ENCODE data around the gene SLC7A9.

- TF ChIP-seq CTCF (conservative IDR thresholded peaks at IDR 0.05; ENCODE audit: low read depth in 2 of 2) (no peak), EZH2 (IDR thresholded peaks at IDR 0.05; ENCODE audit: low read depth, unreplicated experiment) (no peak), REST (IDR thresholded peaks at IDR 0.05; ENCODE audit: unreplicated experiment) (no peak), POLR2AphosphoS5 (IDR thresholded peaks at IDR 0.05; ENCODE audit: low read depth) (no peak), ZNF114 (CRISPR knock-in tag; IDR thresholded peaks at IDR 0.05) (no peak), NANOG (IDR thresholded peaks at IDR 0.05; ENCODE audit: borderline replicate concordance) (no peak), CREB1 (CRISPR knock-in tag; IDR thresholded peaks at IDR 0.05; ENCODE audit: low read depth) (no peak), EZH2phosphoT487 (IDR thresholded peaks at IDR 0.05; ENCODE audit: unreplicated experiment) (no peak), JUNB (IDR thresholded peaks at IDR 0.05; ENCODE audit: unreplicated experiment) (no peak), ETS1 (IDR thresholded peaks at IDR 0.05) (no peak), ZNF331 (CRISPR knock-in tag; IDR thresholded peaks at IDR 0.05; ENCODE audit: low read depth) (no peak)
Observed at GRCh38 chr19:32875428-32875827, 5.9 kb upstream of the SLC7A9 start.

Data from GM23338 (cell line).